Parathyroid adenoma (tissue), 2 donors: ENCODE data around the gene ZFP62.
A peak's percentile ranks its signal among the peaks of the same experiment; 100 is the strongest.

Source experiments
- H2AFZ ChIP-seq: fragments of 300-600 bp; sonication (generic); one replicate; pipeline ENCODE4 v1.7.0; 2017; ENCODE audit warnings: antibody characterized with exemption, mild to moderate bottlenecking
- H3K27ac ChIP-seq: fragments of 300-600 bp; sonication (generic); one replicate; pipeline ENCODE4 v1.7.0; 2017
- H3K27me3 ChIP-seq: fragments of 300-600 bp; sonication (generic); one replicate; pipeline ENCODE4 v1.7.0; 2017; ENCODE audit warnings: low read length; ENCODE audit not compliant: control insufficient read depth, insufficient read depth
- H3K36me3 ChIP-seq: fragments of 300-600 bp; sonication (generic); one replicate; pipeline ENCODE4 v1.7.0; 2017; ENCODE audit warnings: low read length; ENCODE audit not compliant: control insufficient read depth, insufficient read depth
- H3K4me1 ChIP-seq: fragments of 300-600 bp; sonication (generic); one replicate; pipeline ENCODE4 v1.7.0; 2017; ENCODE audit warnings: control low read depth
- H3K4me2 ChIP-seq: fragments of 300-600 bp; sonication (generic); one replicate; pipeline ENCODE4 v1.7.0; 2017; ENCODE audit warnings: low read length
- H3K4me3 ChIP-seq: fragments of 300-600 bp; sonication (generic); one replicate; pipeline ENCODE4 v1.7.0; 2017; ENCODE audit warnings: low read depth, low read length
- H3K79me2 ChIP-seq: fragments of 300-600 bp; sonication (generic); one replicate; pipeline ENCODE4 v1.7.0; 2017; ENCODE audit warnings: control low read depth
- H3K9ac ChIP-seq: fragments of 300-600 bp; sonication (generic); one replicate; pipeline ENCODE4 v1.7.0; 2017; ENCODE audit warnings: mild to moderate bottlenecking
- H3K9me3 ChIP-seq: fragments of 300-600 bp; sonication (generic); one replicate; pipeline ENCODE4 v1.7.0; 2017; ENCODE audit warnings: low read length; ENCODE audit not compliant: control insufficient read depth
- CTCF ChIP-seq: fragments of 300-600 bp; sonication (generic); IDR thresholded peaks from one replicate; pipeline ENCODE4 v1.7.0; 2017; ENCODE audit warnings: antibody characterized with exemption, mild to moderate bottlenecking
- donor health status: primary hyperparathyroidism.

The ZFP62 gene

DNA sequence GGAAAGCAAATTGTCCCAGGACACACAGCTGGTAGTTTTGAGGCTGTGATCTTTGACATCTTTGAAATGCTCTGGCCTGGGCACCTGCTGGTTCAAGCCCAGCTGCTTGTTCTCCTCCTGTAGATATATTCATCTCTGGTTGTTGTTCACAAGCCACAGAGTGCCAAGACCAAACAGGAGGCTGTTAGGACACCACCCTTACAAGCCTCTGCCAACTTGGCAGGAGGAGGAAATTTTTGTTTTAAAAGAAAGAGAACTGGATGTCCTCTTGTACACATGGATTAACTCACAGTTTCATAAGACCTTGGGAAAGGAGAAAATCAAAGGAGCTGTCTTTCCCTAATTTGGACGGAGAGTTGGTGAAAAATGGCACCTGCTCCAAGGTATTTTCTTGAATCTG is 8.5 kb upstream of the ZFP62 start:
- TF ChIP-seq CTCF = no peak
- H3K4me3 ChIP-seq = no peak overlapping the region
- no peaks in the 10 kb centered on the region for H3K27me3 ChIP-seq
- H3K36me3 ChIP-seq = no peaks in the 10 kb centered on the region
- H3K4me1 ChIP-seq = no peaks in the 10 kb centered on the region
- H3K9ac ChIP-seq = no peak overlapping the region
- no peak overlapping the region for H3K4me2 ChIP-seq
- no peaks in the 10 kb centered on the region for H3K9me3 ChIP-seq
- no peak overlapping the region for H2AFZ ChIP-seq
- H3K27ac ChIP-seq = no peak overlapping the region
- H3K79me2 ChIP-seq = no peaks in the 10 kb centered on the region

GRCh38 chr5:180868960-180869359 is 7.9 kb upstream of the ZFP62 start:
- no peaks in the 10 kb centered on the region for H3K4me1 ChIP-seq
- no peaks in the 10 kb centered on the region for H3K36me3 ChIP-seq
- no peak overlapping the region for H3K9ac ChIP-seq
- no peaks in the 10 kb centered on the region for H3K27me3 ChIP-seq
- H3K27ac ChIP-seq = no peak overlapping the region
- H3K9me3 ChIP-seq = no peaks in the 10 kb centered on the region
- no peak overlapping the region for H3K4me2 ChIP-seq
- no peak overlapping the region for H2AFZ ChIP-seq
- no peaks in the 10 kb centered on the region for H3K79me2 ChIP-seq
- peak; percentile 80 for TF ChIP-seq CTCF
- no peak overlapping the region for H3K4me3 ChIP-seq

DNA sequence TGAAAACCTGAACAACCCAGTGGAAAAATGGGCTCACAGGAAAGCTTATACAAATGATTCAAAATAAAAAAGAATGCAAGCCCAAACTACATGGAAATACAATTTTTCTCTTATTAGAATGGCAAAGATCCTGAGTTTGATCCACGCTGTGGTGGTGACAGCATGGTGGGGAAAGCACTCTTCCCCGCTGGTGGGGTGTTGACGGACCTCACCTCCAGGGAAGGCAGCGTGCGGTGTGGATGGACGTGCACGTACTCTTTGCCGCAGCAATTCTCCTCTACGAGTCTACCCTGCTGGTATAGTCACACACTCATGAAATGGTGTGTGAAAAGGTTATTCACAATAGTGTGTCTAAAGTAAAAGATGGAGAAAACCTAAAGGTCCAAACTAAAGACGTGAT is 5.9 kb upstream of the ZFP62 start:
- H3K27ac ChIP-seq = no peak overlapping the region
- no peak overlapping the region for H3K9ac ChIP-seq
- H3K4me3 ChIP-seq = no peak overlapping the region
- no peaks in the 10 kb centered on the region for H3K4me1 ChIP-seq
- H3K4me2 ChIP-seq = no peak overlapping the region
- H3K27me3 ChIP-seq = no peaks in the 10 kb centered on the region
- H3K36me3 ChIP-seq = no peaks in the 10 kb centered on the region
- no peak for TF ChIP-seq CTCF
- H3K9me3 ChIP-seq = no peaks in the 10 kb centered on the region
- H2AFZ ChIP-seq = no peak overlapping the region
- H3K79me2 ChIP-seq = no peaks in the 10 kb centered on the region

DNA sequence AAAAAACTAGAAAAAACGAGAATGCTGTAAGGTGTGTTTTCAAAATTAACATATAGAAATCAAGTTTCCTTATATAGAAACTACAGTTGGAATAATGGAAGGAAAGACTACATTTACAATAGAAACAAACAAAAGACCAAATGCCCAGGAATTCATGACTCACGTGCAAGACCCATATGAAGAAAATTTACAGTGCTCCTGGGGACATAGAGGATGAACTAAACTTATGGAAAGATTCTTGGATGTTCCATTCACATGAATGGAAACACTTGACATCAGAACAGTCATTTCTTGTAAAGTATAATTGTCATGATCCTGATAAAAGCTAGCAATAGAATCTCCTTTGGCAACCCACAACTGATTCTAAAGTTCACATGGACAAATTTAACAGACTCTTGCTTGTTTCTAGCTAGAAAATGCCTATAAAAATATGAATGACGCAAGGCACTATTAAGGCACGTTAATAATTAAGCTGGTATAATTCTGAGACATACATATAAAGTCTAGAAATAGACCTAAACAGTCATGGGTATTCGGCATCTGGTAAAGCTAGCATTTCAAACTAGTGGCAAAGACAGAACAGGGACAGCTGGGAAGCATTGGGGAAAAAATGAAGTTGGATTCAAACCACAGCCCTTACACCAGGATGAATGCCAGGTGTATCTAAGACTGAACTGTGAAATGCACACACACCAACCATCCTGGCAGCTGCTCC is 5.1 kb upstream of the ZFP62 start:
- Histone ChIP-seq H3K36me3 (no peaks in the 10 kb centered on the region), H3K27ac (no peak overlapping the region), H3K79me2 (no peaks in the 10 kb centered on the region), H3K9ac (no peak overlapping the region), H2AFZ (no peak overlapping the region), H3K4me3 (no peak overlapping the region), H3K27me3 (no peaks in the 10 kb centered on the region), H3K9me3 (no peaks in the 10 kb centered on the region), H3K4me2 (no peak overlapping the region), H3K4me1 (no peaks in the 10 kb centered on the region)
- TF ChIP-seq CTCF = no peak

- peak overlapping the region; percentile 1 for H2AFZ ChIP-seq
- H3K27me3 ChIP-seq = no peaks in the 10 kb centered on the region
- peaks cover 3% of the 10 kb centered on the region for H3K79me2 ChIP-seq
- no peaks in the 10 kb centered on the region for H3K9me3 ChIP-seq
- H3K36me3 ChIP-seq = no peaks in the 10 kb centered on the region
- no peaks in the 10 kb centered on the region for H3K4me1 ChIP-seq
- no peak overlapping the region for H3K9ac ChIP-seq
- TF ChIP-seq CTCF = no peak
- no peak overlapping the region for H3K4me2 ChIP-seq
- H3K27ac ChIP-seq = no peak overlapping the region
- no peak overlapping the region for H3K4me3 ChIP-seq
Observed at GRCh38 chr5:180862645-180863044, 1.6 kb upstream of the ZFP62 start.
